CD4-positive, alpha-beta T cell (primary cell): Measurements from ENCODE around the gene TSHB. TPM values are rescaled to one million over a fixed set of nuclear protein-coding genes. Genes with fewer than 3 reads are reported as not detected.

ENCODE experiments used
- ATAC-seq: fragments of 200-7000 bp; cut with Tn5 transposase; one replicate; pipeline ENCODE4 v1.10.0; 2022; ENCODE audit warnings: mild to moderate bottlenecking; ENCODE audit not compliant: poor library complexity
- CTCF ChIA-PET: fragments of 350-600 bp; sonication (Branson Sonifier 250); formaldehyde crosslinking; loops from one replicate; lab custom pipeline; 2021; ENCODE audit warnings: antibody characterized with exemption, inconsistent platforms; lab: Charles Lee
- POLR2A ChIA-PET: fragments of 350-600 bp; sonication (Branson Sonifier 250); formaldehyde crosslinking; loops from one replicate; lab custom pipeline; 2021; ENCODE audit warnings: antibody characterized with exemption, inconsistent platforms; lab: Charles Lee
- DNase-seq, 14 experiments: peaks; one replicate each; pipeline ENCODE4 v3.0.0-alpha.2; 2013 to 2020; ENCODE audit warnings: mixed read lengths in 2 of 14
- H3K27ac ChIP-seq, 2 donors: one replicate each; pipeline versions ENCODE4 v1.5.1 to v1.7.0; 2013; ENCODE audit warnings: low read length in 2 of 2, low read depth in 1 of 2, mild to moderate bottlenecking in 1 of 2
- H3K27me3 ChIP-seq, 2 experiments: 1 replicate in 1 of 2; 2 replicates in 1 of 2; pipeline versions ENCODE4 v1.6.1 to v1.7.0; 2013; ENCODE audit warnings: low read length in 2 of 2, control low read depth in 1 of 2, mild to moderate bottlenecking in 1 of 2, moderate library complexity in 1 of 2; ENCODE audit not compliant: insufficient read depth in 2 of 2, control insufficient read depth in 1 of 2
- H3K36me3 ChIP-seq: one replicate; pipeline ENCODE4 v1.6.1; 2013; ENCODE audit warnings: low read length, control low read depth; ENCODE audit not compliant: insufficient read depth
- H3K4me1 ChIP-seq: one replicate; pipeline ENCODE4 v1.6.1; 2013; ENCODE audit warnings: low read length, control low read depth; ENCODE audit not compliant: insufficient read depth
- H3K4me3 ChIP-seq: one replicate; pipeline ENCODE4 v1.5.1; 2013; ENCODE audit warnings: mild to moderate bottlenecking, low read length, moderate library complexity
- H3K9me3 ChIP-seq, 2 experiments: 1 replicate in 1 of 2; 2 replicates in 1 of 2; pipeline versions ENCODE4 v1.6.1 to v1.7.0; 2013; ENCODE audit warnings: low read length in 2 of 2, mild to moderate bottlenecking in 2 of 2, control low read depth in 1 of 2, moderate library complexity in 1 of 2; ENCODE audit not compliant: control insufficient read depth in 1 of 2, insufficient read depth in 1 of 2
- H3K27ac Mint-ChIP-seq: one replicate; pipeline ENCODE4 v1.8.0; 2020; ENCODE audit warnings: mixed read lengths
- H3K27me3 Mint-ChIP-seq: one replicate; pipeline ENCODE4 v1.8.0; 2021; ENCODE audit warnings: mixed read lengths
- H3K36me3 Mint-ChIP-seq: one replicate; pipeline ENCODE4 v1.8.0; 2021; ENCODE audit warnings: low read depth, mixed read lengths
- H3K4me1 Mint-ChIP-seq: one replicate; pipeline ENCODE4 v1.8.0; 2021; ENCODE audit warnings: low read depth, mixed read lengths
- H3K4me3 Mint-ChIP-seq: one replicate; pipeline ENCODE4 v1.8.0; 2020; ENCODE audit warnings: mild to moderate bottlenecking, mixed read lengths
- H3K9me3 Mint-ChIP-seq: one replicate; pipeline ENCODE4 v1.8.0; 2020; ENCODE audit warnings: mixed read lengths
- intact Hi-C, 2 experiments: fragments of 100-400 bp; cut with DNase I in 1 of 2; cut with micrococcal nuclease in 1 of 2; formaldehyde crosslinking; loops; one replicate each; pipeline versions ENCODE4 v1.15.1 to v1.9.0; 2023 to 2025; cut with DNase I, micrococcal nuclease
- total RNA-seq, 174 experiments: library from RNA in 2 of 174; stranded (reverse) in 2 of 174; gene quantifications; one replicate each; pipeline ENCODE4 v1.2.3 and lab custom pipeline; 2021 to 2026
- TF ChIP-seq, protein P1 (sequence below): fragments of 200-600 bp; IDR thresholded peaks from one replicate; pipeline ENCODE4 v1.8.0; 2022; ENCODE audit warnings: antibody characterized with exemption, mild to moderate bottlenecking

TSHB gene
- total RNA-seq, 2 experiments from 2014 or later = not detected

DNA sequence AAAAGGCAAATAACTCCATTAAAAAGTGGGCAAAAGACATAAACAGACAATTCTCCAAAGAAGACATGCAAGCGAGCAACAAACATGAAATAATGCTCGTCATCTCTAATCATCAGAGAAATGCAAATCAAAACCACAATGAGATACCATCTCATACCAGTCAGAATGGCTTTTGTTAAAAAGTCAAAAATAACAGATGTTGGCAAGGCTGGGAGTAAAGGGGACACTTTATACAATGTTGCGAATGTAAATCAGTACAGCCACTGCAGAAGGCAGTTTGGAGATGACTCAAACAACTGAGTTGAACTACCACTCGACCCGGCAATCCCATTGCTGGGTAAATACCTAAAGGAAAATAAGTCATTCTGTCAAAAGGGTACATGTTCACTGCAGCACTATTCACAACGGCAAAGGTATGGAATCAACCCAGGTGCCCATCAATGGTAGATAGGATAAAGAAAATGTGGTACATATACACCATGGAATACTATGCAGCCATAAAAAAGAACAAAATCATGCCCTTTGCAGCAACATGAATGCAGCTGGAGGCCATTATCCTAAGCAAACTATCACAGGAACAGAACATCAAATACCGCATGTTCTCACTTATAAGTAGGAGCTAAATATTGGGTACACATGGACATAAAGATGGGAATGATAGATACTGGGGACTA is 33.7 kb downstream of the TSHB start:
- CTCF ChIA-PET = interaction anchor here (1.0 to 2.2 kb wide), 3 partner anchors 10 to 76 kb away, joined by 3 to 5 read pairs (median 3); no protein-coding TSS in a partner anchor
- intact Hi-C loops = loop anchor here (1.0 to 10.0 kb wide), 6 partner anchors 21 to 309 kb away; partner anchors contain the start of genes SIKE1 (in 2 of the 2) and CSDE1 (in 1 of the 2)
- peaks cover 46% of the 10 kb centered on the region for H3K4me1 Mint-ChIP-seq

GRCh38 chr1:115064461-115064860 is 34.8 kb downstream of the TSHB start:
- H3K27me3 Mint-ChIP-seq = no peaks in the 10 kb centered on the region
- no peak overlapping the region for H3K27ac ChIP-seq
- H3K36me3 ChIP-seq = no peaks in the 10 kb centered on the region
- peak overlapping the region; percentile 99 for H3K27ac Mint-ChIP-seq
- no peaks in the 10 kb centered on the region for H3K27me3 ChIP-seq
- DNase-seq (no peak), ATAC-seq (no peak)
- POLR2A ChIA-PET = interaction anchor here (4.7 kb wide), 1 partner anchor 34 kb away, joined by 37 read pairs; no protein-coding TSS in a partner anchor
- CTCF ChIA-PET = interaction anchor here (1.0 to 2.2 kb wide), 4 partner anchors 9 to 74 kb away, joined by 3 to 5 read pairs (median 3); no protein-coding TSS in a partner anchor
- H3K4me3 ChIP-seq = no peak overlapping the region
- H3K36me3 Mint-ChIP-seq = no peaks in the 10 kb centered on the region
- H3K9me3 Mint-ChIP-seq = no peaks in the 10 kb centered on the region
- TF ChIP-seq, protein P1, sequence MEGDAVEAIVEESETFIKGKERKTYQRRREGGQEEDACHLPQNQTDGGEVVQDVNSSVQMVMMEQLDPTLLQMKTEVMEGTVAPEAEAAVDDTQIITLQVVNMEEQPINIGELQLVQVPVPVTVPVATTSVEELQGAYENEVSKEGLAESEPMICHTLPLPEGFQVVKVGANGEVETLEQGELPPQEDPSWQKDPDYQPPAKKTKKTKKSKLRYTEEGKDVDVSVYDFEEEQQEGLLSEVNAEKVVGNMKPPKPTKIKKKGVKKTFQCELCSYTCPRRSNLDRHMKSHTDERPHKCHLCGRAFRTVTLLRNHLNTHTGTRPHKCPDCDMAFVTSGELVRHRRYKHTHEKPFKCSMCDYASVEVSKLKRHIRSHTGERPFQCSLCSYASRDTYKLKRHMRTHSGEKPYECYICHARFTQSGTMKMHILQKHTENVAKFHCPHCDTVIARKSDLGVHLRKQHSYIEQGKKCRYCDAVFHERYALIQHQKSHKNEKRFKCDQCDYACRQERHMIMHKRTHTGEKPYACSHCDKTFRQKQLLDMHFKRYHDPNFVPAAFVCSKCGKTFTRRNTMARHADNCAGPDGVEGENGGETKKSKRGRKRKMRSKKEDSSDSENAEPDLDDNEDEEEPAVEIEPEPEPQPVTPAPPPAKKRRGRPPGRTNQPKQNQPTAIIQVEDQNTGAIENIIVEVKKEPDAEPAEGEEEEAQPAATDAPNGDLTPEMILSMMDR = no peak
- H3K4me1 Mint-ChIP-seq = peaks cover 53% of the 10 kb centered on the region
- H3K9me3 ChIP-seq = no peaks in the 10 kb centered on the region
- H3K4me1 ChIP-seq = peaks cover 41% of the 10 kb centered on the region
- intact Hi-C loops = loop anchor here in 1 of 2 experiments (5.0 to 10.0 kb wide), 2 partner anchors 282 to 310 kb away; partner anchors contain the start of genes CSDE1 and SIKE1
- H3K4me3 Mint-ChIP-seq = peak overlapping the region; percentile 39

More for the DNA sequence above, 33.7 kb downstream of the TSHB start:
- H3K36me3 ChIP-seq = no peaks in the 10 kb centered on the region
- Mint-ChIP-seq H3K27me3 (no peaks in the 10 kb centered on the region), H3K27ac (peak overlapping the region; percentile 99), H3K36me3 (no peaks in the 10 kb centered on the region), H3K9me3 (no peaks in the 10 kb centered on the region), H3K4me3 (peak overlapping the region; percentile 77)
- ATAC-seq (peak; percentile 64), DNase-seq (peak in 10 of 14 experiments; percentile 14 to 86 (median 42))
- TF ChIP-seq, protein P1 = no peak
- no peaks in the 10 kb centered on the region for H3K9me3 ChIP-seq
- H3K4me3 ChIP-seq = peak overlapping the region; percentile 26
- peaks cover 37% of the 10 kb centered on the region for H3K4me1 ChIP-seq
- H3K27me3 ChIP-seq = no peaks in the 10 kb centered on the region
- peak overlapping the region; percentile 83 to 89 for H3K27ac ChIP-seq
- POLR2A ChIA-PET = interaction anchor here (0.5 to 4.7 kb wide), 4 partner anchors 18 to 35 kb away, joined by 3 to 37 read pairs (median 4); partner anchors contain the start of gene TSPAN2

- ChIA-PET CTCF (interaction anchor here (1.3 to 2.2 kb wide), 3 partner anchors 9 to 14 kb away, joined by 3 to 5 read pairs (median 3); no protein-coding TSS in a partner anchor), POLR2A (interaction anchor here (4.7 kb wide), 1 partner anchor 34 kb away, joined by 37 read pairs; no protein-coding TSS in a partner anchor)
- no peaks in the 10 kb centered on the region for H3K27me3 ChIP-seq
- no peak overlapping the region for H3K27ac ChIP-seq
- H3K9me3 Mint-ChIP-seq = no peaks in the 10 kb centered on the region
- intact Hi-C loops = loop anchor here in 1 of 2 experiments (10.0 kb wide), 1 partner anchor 310 kb away; the partner anchor contains the start of gene CSDE1
- no peaks in the 10 kb centered on the region for H3K27me3 Mint-ChIP-seq
- peaks cover 59% of the 10 kb centered on the region for H3K4me1 Mint-ChIP-seq
- DNase-seq = no peak
- peak overlapping the region; percentile 99 for H3K27ac Mint-ChIP-seq
- TF ChIP-seq, protein P1 = no peak
- H3K9me3 ChIP-seq = no peaks in the 10 kb centered on the region
- H3K36me3 ChIP-seq = no peaks in the 10 kb centered on the region
- no peak overlapping the region for H3K4me3 ChIP-seq
- no peak overlapping the region for H3K4me3 Mint-ChIP-seq
- H3K36me3 Mint-ChIP-seq = no peaks in the 10 kb centered on the region
- no peak for ATAC-seq
- peaks cover 41% of the 10 kb centered on the region for H3K4me1 ChIP-seq
These were observed 35.4 kb downstream of the TSHB start for GRCh38 chr1:115065021-115065420.
